ENCODE results near the gene ATXN7L1. TPM values are rescaled to one million over a fixed set of nuclear protein-coding genes. Genes with fewer than 3 reads are reported as not detected.

ATXN7L1 gene
- total and polyA plus RNA-seq, 2 of the 8 experiments (the other 6 are each of a cell fraction or from before 2014, with no cell fraction given) = 14.3 to 34.0 TPM

GRCh38 chr7:105571891-105572290, 304.5 kb downstream of the ATXN7L1 start:
- no peaks in the 10 kb centered on the region for H3K23me2 ChIP-seq (ENCODE audit: low read depth, low read length)
- 96% methylated on average over 2 of the region's 2 CpGs; no CpG with 5 or more reads in 1 of the 2 experiments for WGBS, 2 experiments (ENCODE audit: extremely low coverage in 1 of 2, insufficient coverage in 1 of 2, insufficient read length in 1 of 2, insufficient replicate concordance in 2 of 2, low coverage in 1 of 2, low lambda C conversion rate in 2 of 2, missing lambda C conversion rate in 1 of 2)
- TF ChIP-seq HDAC6 (IDR thresholded peaks at IDR 0.05; ENCODE audit: low read depth, low read length) = no peak
- TF ChIP-seq RAD21 (IDR thresholded peaks at IDR 0.05 in 1 of 2, conservative IDR thresholded peaks at IDR 0.05 in 1 of 2; ENCODE audit: low read depth in 2 of 2, low read length in 2 of 2) = no peak
- no peak overlapping the region for H4K91ac ChIP-seq (replicated peaks; ENCODE audit: insufficient read length, low read length)
- H2BK120ac ChIP-seq (replicated peaks; ENCODE audit: low read depth, low read length) = no peak overlapping the region
- no peak overlapping the region for H3K56ac ChIP-seq (replicated peaks; ENCODE audit: insufficient read length, low read depth, low read length)
- no peak overlapping the region for H3K9ac ChIP-seq (replicated peaks in 1 of 4; ENCODE audit: extremely low read depth in 1 of 4, low read depth in 3 of 4, low read length in 3 of 4)
- FAIRE-seq = no peak
- no peak overlapping the region for H3K14ac ChIP-seq (ENCODE audit: insufficient read length)
- no peak overlapping the region for H3K23ac ChIP-seq (ENCODE audit: insufficient read length)
- no peak overlapping the region for H3K27ac ChIP-seq (ENCODE audit: low read depth, low read length)
- H3K4ac ChIP-seq (replicated peaks; ENCODE audit: insufficient read length, low read depth, low read length) = no peak overlapping the region
- H2BK20ac ChIP-seq (ENCODE audit: low read length) = no peak overlapping the region
- no peak overlapping the region for H3K18ac ChIP-seq (ENCODE audit: extremely low read depth, low read length)
- no peak overlapping the region for H3K4me2 ChIP-seq (ENCODE audit: insufficient read depth in 1 of 2, low read depth in 2 of 2, low read length in 2 of 2)
- H2AK5ac ChIP-seq (ENCODE audit: low read depth, low read length) = no peak overlapping the region
- no peak overlapping the region for H2BK15ac ChIP-seq (ENCODE audit: low read length)
- no peaks in the 10 kb centered on the region for H3K79me2 ChIP-seq (ENCODE audit: control insufficient read depth in 1 of 2, insufficient read depth in 2 of 2, low read length in 2 of 2)
- ChIA-PET POLR2A (ENCODE audit: partially characterized antibody) (interaction anchor here (1.2 to 1.9 kb wide), 2 partner anchors 9 kb away, joined by 5 read pairs; partner anchors contain the start of gene EFCAB10), CTCF (ENCODE audit: partially characterized antibody) (interaction anchor here (0.7 to 1.0 kb wide), 3 partner anchors 10 to 40 kb away, joined by 3 to 5 read pairs (median 4); partner anchors contain the start of genes EFCAB10 and RINT1)
- peaks cover 0 to 18% (median 3%) of the 10 kb centered on the region in 4 experiments; a peak in 4 of 8 replicates for H3K36me3 ChIP-seq (ENCODE audit: control insufficient read depth in 2 of 4, insufficient read depth in 4 of 4, low read length in 3 of 4)
- no peak overlapping the region for H4K8ac ChIP-seq (ENCODE audit: extremely low read depth, insufficient read depth, low read length)
- H4K5ac ChIP-seq (ENCODE audit: insufficient read length, low read depth, low read length) = no peak overlapping the region
- peaks cover 0 to 1% (median 0%) of the 10 kb centered on the region in 4 experiments; a peak in 1 of 7 replicates for H3K27me3 ChIP-seq (replicated peaks in 1 of 4; ENCODE audit: control insufficient read depth in 3 of 4, extremely low read depth in 1 of 4, insufficient read depth in 3 of 4, low read length in 3 of 4)
- no peaks in the 10 kb centered on the region for H3K79me1 ChIP-seq (ENCODE audit: low read depth, low read length)
- no peak overlapping the region for H2BK12ac ChIP-seq (ENCODE audit: low read depth, low read length)
- H2AFZ ChIP-seq (ENCODE audit: low read length) = no peak overlapping the region
- H3K4me1 ChIP-seq (replicated peaks in 1 of 4; ENCODE audit: control insufficient read depth in 3 of 4, insufficient read depth in 4 of 4, low read length in 3 of 4) = no peaks in the 10 kb centered on the region
- no peak overlapping the region for H2BK5ac ChIP-seq (ENCODE audit: low read depth, low read length)
- no peak for DNase-seq (ENCODE audit: low read depth in 1 of 2, low spot score in 2 of 2)
- no peak overlapping the region for H3K4me3 ChIP-seq (ENCODE audit: extremely low read depth in 1 of 4, insufficient read depth in 2 of 4, low read depth in 3 of 4, low read length in 4 of 4)
- no peaks in the 10 kb centered on the region; a peak in 1 of 4 replicates for H3K9me3 ChIP-seq (ENCODE audit: insufficient read depth in 2 of 2, low read depth in 1 of 2, low read length in 1 of 2)
- no peaks in the 10 kb centered on the region for H4K20me1 ChIP-seq (replicated peaks in 1 of 2; ENCODE audit: control insufficient read depth in 1 of 2, insufficient read depth in 2 of 2, low read length in 2 of 2)

Data from H1 (cell line).